B cell (primary cell): ENCODE measurements around the gene MT1M. TPM values are rescaled to one million over a fixed set of nuclear protein-coding genes. Genes with fewer than 3 reads are reported as not detected.

Source experiments
- ATAC-seq: fragments of 200-7000 bp; cut with Tn5 transposase; one replicate; pipeline ENCODE4 v1.10.0; 2021; ENCODE audit warnings: low read depth, mild to moderate bottlenecking, moderate number of reproducible peaks, moderate library complexity
- CTCF ChIA-PET: fragments of 350-600 bp; sonication (Branson Sonifier 250); formaldehyde crosslinking; loops from one replicate; lab custom pipeline; 2021; ENCODE audit warnings: antibody characterized with exemption, inconsistent platforms; lab: Charles Lee
- POLR2A ChIA-PET: fragments of 350-600 bp; sonication (Branson Sonifier 250); formaldehyde crosslinking; loops from one replicate; lab custom pipeline; 2021; ENCODE audit warnings: antibody characterized with exemption; lab: Charles Lee
- DNase-seq: peaks from one replicate; pipeline ENCODE4 v3.0.0; 2013
- H2AFZ ChIP-seq: 2 replicates; pipeline ENCODE4 v1.6.1; 2012; ENCODE audit warnings: mild to moderate bottlenecking, low read depth, low read length; ENCODE audit not compliant: insufficient read depth, poor library complexity, severe bottlenecking
- H3K27ac ChIP-seq, 2 donors: 1 replicate in 1 of 2; 2 replicates in 1 of 2; pipeline ENCODE4 v1.5.1; 2012 to 2013; ENCODE audit warnings: low read length in 2 of 2, mild to moderate bottlenecking in 2 of 2, moderate library complexity in 1 of 2
- H3K27me3 ChIP-seq, 4 experiments: fragments of 200-600 bp in 1 of 4; sonication (generic) in 1 of 4; replicated peaks in 1 of 4; 1 replicate in 2 of 4; 2 replicates in 2 of 4; pipeline versions ENCODE4 v1.6.1 to v1.7.0; 2013 to 2016; ENCODE audit warnings: low read length in 3 of 4, mild to moderate bottlenecking in 2 of 4, mixed read lengths in 1 of 4, moderate library complexity in 1 of 4; ENCODE audit not compliant: insufficient read depth in 4 of 4, control insufficient read depth in 3 of 4; ENCODE audit errors: control extremely low read depth in 1 of 4
- H3K36me3 ChIP-seq, 2 experiments: replicated peaks in 1 of 2; 1 replicate in 1 of 2; 2 replicates in 1 of 2; pipeline versions ENCODE4 v1.6.1 to v1.7.1; 2013; ENCODE audit warnings: low read length in 1 of 2; ENCODE audit not compliant: insufficient read depth in 2 of 2, control insufficient read depth in 1 of 2; ENCODE audit errors: control extremely low read depth in 1 of 2, extremely low read depth in 1 of 2
- H3K4me1 ChIP-seq, 2 donors: fragments of 200-600 bp in 1 of 2; sonication (generic) in 1 of 2; 1 replicate in 1 of 2; 2 replicates in 1 of 2; pipeline versions ENCODE4 v1.5.1 to v1.6.1; 2013 to 2017; ENCODE audit warnings: low read length in 2 of 2; ENCODE audit not compliant: control insufficient read depth in 2 of 2, insufficient read depth in 2 of 2
- H3K4me2 ChIP-seq: replicated peaks from 2 replicates; pipeline ENCODE3; 2012; ENCODE audit warnings: mild to moderate bottlenecking, low read depth, low read length; ENCODE audit not compliant: poor library complexity, severe bottlenecking
- H3K4me3 ChIP-seq, 5 experiments: fragments of 200-600 bp in 1 of 5; sonication (generic) in 1 of 5; 1 replicate in 3 of 5; 2 replicates in 2 of 5; pipeline versions ENCODE4 v1.5.1 to v1.7.0; 2011 to 2016; ENCODE audit warnings: low read length in 4 of 5, mild to moderate bottlenecking in 4 of 5, low read depth in 2 of 5, control low read depth in 1 of 5, moderate library complexity in 1 of 5; ENCODE audit not compliant: insufficient read depth in 1 of 5; ENCODE audit errors: control extremely low read depth in 1 of 5, extremely low read depth in 1 of 5
- H3K79me2 ChIP-seq: fragments of 200-600 bp; sonication (generic); one replicate; pipeline ENCODE4 v1.6.0; 2016; ENCODE audit warnings: low read length; ENCODE audit not compliant: control insufficient read depth, insufficient read depth
- H3K9ac ChIP-seq: fragments of 200-600 bp; sonication (generic); 2 replicates; pipeline ENCODE4 v1.6.1; 2017; ENCODE audit warnings: mild to moderate bottlenecking, low read length, moderate library complexity
- H3K9me3 ChIP-seq, 3 donors: one replicate each; pipeline versions ENCODE4 v1.6.1 to v1.7.1; 2013; ENCODE audit warnings: low read length in 2 of 3; ENCODE audit not compliant: control insufficient read depth in 2 of 3, insufficient read depth in 1 of 3; ENCODE audit errors: control extremely low read depth in 1 of 3
- H4K20me1 ChIP-seq: 2 replicates; pipeline ENCODE4 v1.6.0; 2012; ENCODE audit warnings: mild to moderate bottlenecking, low read length; ENCODE audit not compliant: insufficient read depth, control insufficient read depth, poor library complexity, severe bottlenecking
- H3K27ac Mint-ChIP-seq: one replicate; pipeline ENCODE4 v1.8.0; 2021; ENCODE audit warnings: mixed read lengths
- H3K27me3 Mint-ChIP-seq: one replicate; pipeline ENCODE4 v1.8.0; 2021; ENCODE audit warnings: mixed read lengths
- H3K4me1 Mint-ChIP-seq: one replicate; pipeline ENCODE4 v1.8.0; 2021; ENCODE audit warnings: mixed read lengths
- H3K4me3 Mint-ChIP-seq: one replicate; pipeline ENCODE4 v1.8.0; 2021; ENCODE audit warnings: mixed read lengths
- H3K9me3 Mint-ChIP-seq: one replicate; pipeline ENCODE4 v1.8.0; 2022; ENCODE audit warnings: mixed read lengths; ENCODE audit not compliant: insufficient read depth
- CTCF ChIP-seq: fragments of 200-600 bp; IDR thresholded peaks from one replicate; pipeline ENCODE4 v1.8.0; 2022; ENCODE audit warnings: antibody characterized with exemption, mild to moderate bottlenecking
- EZH2 ChIP-seq: IDR thresholded peaks from 2 replicates; pipeline ENCODE4 v1.6.1; 2012; ENCODE audit warnings: borderline replicate concordance, low read depth, mild to moderate bottlenecking, moderate library complexity, low read length; ENCODE audit not compliant: insufficient read depth, poor library complexity, severe bottlenecking
- WGBS: methylation state at CpG from one replicate; pipeline ENCODE4 v1.1.5; 2013; ENCODE audit warnings: missing lambda C conversion rate; ENCODE audit not compliant: insufficient coverage; 5-methylcytosine and 5-hydroxymethylcytosine counted together
- intact Hi-C: fragments of 100-400 bp; cut with micrococcal nuclease; formaldehyde crosslinking; loops from one replicate; pipeline ENCODE4 v1.10.0; 2022
- polyA plus RNA-seq: library from polyadenylated mRNA; depleted of rRNA; stranded (reverse); fragments of >200 nt; gene quantifications from 2 replicates; pipeline ENCODE4 v1.2.3, GENCODE V29; 2012
- total RNA-seq, 2 donors: library from RNA; stranded (reverse); fragments of 120-200 nt in 1 of 2; gene quantifications; 1 replicate in 1 of 2; 2 replicates in 1 of 2; pipeline versions ENCODE4 v1.2.3 to v1.2.4, GENCODE V29; 2013 to 2022

The MT1M gene
- total and polyA plus RNA-seq, 2 donors (not counting 1 experiment from before 2014, with no cell fraction given), result not detected

- H3K4me1 ChIP-seq, result peaks cover 24 to 25% of the 10 kb centered on the region in 2 donors
- Mint-ChIP-seq H3K27me3 (peaks cover 18% of the 10 kb centered on the region), H3K27ac (no peak overlapping the region), H3K4me1 (peaks cover 28% of the 10 kb centered on the region), H3K9me3 (no peaks in the 10 kb centered on the region), H3K4me3 (no peak overlapping the region)
- no peak overlapping the region for H2AFZ ChIP-seq
- no peaks in the 10 kb centered on the region for H4K20me1 ChIP-seq
- H3K9ac ChIP-seq, result no peak overlapping the region
- DNase-seq (no peak), ATAC-seq (no peak)
- 90% methylated on average over 5 of the region's 6 CpGs for WGBS
- H3K27me3 ChIP-seq, result peaks cover 0 to 33% (median 12%) of the 10 kb centered on the region in 4 experiments
- no peak overlapping the region for H3K4me3 ChIP-seq
- ChIA-PET POLR2A (no interaction called here), CTCF (no interaction called here)
- intact Hi-C loops, result loop anchor here (10.0 kb wide), 1 partner anchor 45 kb away; the partner anchor contains the start of genes MT1A and MT1M
- no peaks in the 10 kb centered on the region for H3K36me3 ChIP-seq
- no peaks in the 10 kb centered on the region for H3K79me2 ChIP-seq
- TF ChIP-seq CTCF (no peak), EZH2 (no peak)
- H3K4me2 ChIP-seq, result no peak overlapping the region
- no peaks in the 10 kb centered on the region for H3K9me3 ChIP-seq
- no peak overlapping the region for H3K27ac ChIP-seq
These were observed 47.4 kb downstream of the MT1M start for GRCh38 chr16:56679818-56680217.

GRCh38 chr16:56681939-56682702, 49.7 kb downstream of the MT1M start, which contains the start of gene MT1X:
TSS of gene MT1X (plus strand) at chr16:56682470. CDS start at chr16:56682541, 71 bp downstream.
- peak; percentile 98 for ATAC-seq
- Histone ChIP-seq H2AFZ (peak within 1 kb of the TSS; percentile 93), H3K9me3 (peaks cover 0 to 6% (median 0%) of the 10 kb centered on the region in 3 donors), H3K36me3 (no peaks in the 10 kb centered on the region), H3K4me2 (peak within 1 kb of the TSS; percentile 93), H3K9ac (peak within 1 kb of the TSS; percentile 75), H3K4me1 (peaks cover 14 to 15% of the 10 kb centered on the region in 2 donors), H3K27ac (peak within 1 kb of the TSS in 1 of 2 donors; percentile 55), H3K79me2 (no peaks in the 10 kb centered on the region), H3K27me3 (peaks cover 0 to 14% (median 4%) of the 10 kb centered on the region in 4 experiments), H4K20me1 (no peaks in the 10 kb centered on the region), H3K4me3 (peak within 1 kb of the TSS; percentile 55 to 74 (median 59))
- TF ChIP-seq CTCF (no peak), EZH2 (no peak)
- H3K4me3 Mint-ChIP-seq, result peak within 1 kb of the TSS; percentile 95
- ChIA-PET POLR2A (interaction anchor here (0.5 to 0.6 kb wide), 2 partner anchors 19 to 25 kb away, joined by 3 read pairs; no protein-coding TSS in a partner anchor), CTCF (interaction anchor here (1.4 to 2.2 kb wide), 3 partner anchors 19 to 105 kb away, joined by 4 to 17 read pairs (median 5); no protein-coding TSS in a partner anchor)
- H3K27me3 Mint-ChIP-seq, result peaks cover 10% of the 10 kb centered on the region
- H3K27ac Mint-ChIP-seq, result peak within 1 kb of the TSS; percentile 81
- intact Hi-C loops, result loop anchor here (1.0 to 10.0 kb wide), 6 partner anchors 20 to 162 kb away; partner anchors contain the start of genes BBS2, MT1A, MT1F and MT1M
- H3K4me1 Mint-ChIP-seq, result peaks cover 21% of the 10 kb centered on the region
- DNase-seq, result peak; percentile 76
- peaks cover 2% of the 10 kb centered on the region for H3K9me3 Mint-ChIP-seq
- WGBS, result 2% methylated on average over 46 of the region's 49 CpGs
